ENCODE measurements around the gene TBC1D9B.

DNA sequence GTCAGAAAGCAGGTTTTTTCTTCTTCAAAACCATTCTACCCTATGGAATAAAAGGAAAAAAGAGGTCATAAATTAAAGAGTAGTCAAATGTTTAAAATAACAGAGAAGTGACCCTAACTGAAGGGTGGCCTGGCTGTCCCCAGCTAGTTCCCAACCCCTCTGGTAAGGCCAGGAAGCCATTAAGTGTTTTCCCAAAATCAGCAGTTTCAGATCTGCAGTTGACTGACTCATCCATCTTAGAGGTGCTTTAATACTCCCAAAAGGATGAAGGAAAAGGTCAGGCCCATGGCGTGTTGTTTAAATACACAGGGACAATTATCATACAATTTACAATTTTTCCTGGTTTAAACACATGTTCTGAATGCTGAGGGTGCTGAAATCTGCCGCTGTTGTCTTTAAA lies 47.9 kb upstream of the TBC1D9B start:
- no peak for TF ChIP-seq EZH2phosphoT487 (IDR thresholded peaks at IDR 0.05; ENCODE audit: low read depth, severe bottlenecking, unreplicated experiment)
- TF ChIP-seq, protein P1, sequence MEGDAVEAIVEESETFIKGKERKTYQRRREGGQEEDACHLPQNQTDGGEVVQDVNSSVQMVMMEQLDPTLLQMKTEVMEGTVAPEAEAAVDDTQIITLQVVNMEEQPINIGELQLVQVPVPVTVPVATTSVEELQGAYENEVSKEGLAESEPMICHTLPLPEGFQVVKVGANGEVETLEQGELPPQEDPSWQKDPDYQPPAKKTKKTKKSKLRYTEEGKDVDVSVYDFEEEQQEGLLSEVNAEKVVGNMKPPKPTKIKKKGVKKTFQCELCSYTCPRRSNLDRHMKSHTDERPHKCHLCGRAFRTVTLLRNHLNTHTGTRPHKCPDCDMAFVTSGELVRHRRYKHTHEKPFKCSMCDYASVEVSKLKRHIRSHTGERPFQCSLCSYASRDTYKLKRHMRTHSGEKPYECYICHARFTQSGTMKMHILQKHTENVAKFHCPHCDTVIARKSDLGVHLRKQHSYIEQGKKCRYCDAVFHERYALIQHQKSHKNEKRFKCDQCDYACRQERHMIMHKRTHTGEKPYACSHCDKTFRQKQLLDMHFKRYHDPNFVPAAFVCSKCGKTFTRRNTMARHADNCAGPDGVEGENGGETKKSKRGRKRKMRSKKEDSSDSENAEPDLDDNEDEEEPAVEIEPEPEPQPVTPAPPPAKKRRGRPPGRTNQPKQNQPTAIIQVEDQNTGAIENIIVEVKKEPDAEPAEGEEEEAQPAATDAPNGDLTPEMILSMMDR (IDR thresholded peaks at IDR 0.05; ENCODE audit: poor library complexity) = no peak

Measured in hepatocyte (in vitro differentiated cells).